Measurements from ENCODE around the gene ARHGEF7. TPM values are rescaled to one million over a fixed set of nuclear protein-coding genes. Genes with fewer than 3 reads are reported as not detected.

The ARHGEF7 gene
- total and polyA plus RNA-seq, 5 donors from 2014 or later, result 7.1 to 84.9 (median 9.8) TPM

- Histone ChIP-seq H3K36me3 (ENCODE audit: control insufficient read depth, insufficient read depth, low read length) (peaks cover 28% of the 10 kb centered on the region), H3K9me3 (ENCODE audit: control insufficient read depth in 2 of 2, low read length in 2 of 2) (peaks cover 7 to 15% of the 10 kb centered on the region in 2 experiments), H3K27me3 (ENCODE audit: control insufficient read depth, insufficient read depth, low read length) (no peaks in the 10 kb centered on the region), H3K4me1 (ENCODE audit: control insufficient read depth, insufficient read depth, low read length, poor library complexity, severe bottlenecking) (no peaks in the 10 kb centered on the region), H3K27ac (ENCODE audit: insufficient read depth, low read length, poor library complexity, severe bottlenecking) (no peak overlapping the region), H3K4me3 (ENCODE audit: low read depth, low read length) (no peak overlapping the region)
- Mint-ChIP-seq H3K4me3 (no peak overlapping the region), H3K4me1 (peaks cover 6 to 19% (median 10%) of the 10 kb centered on the region in 4 donors), H3K27me3 (no peaks in the 10 kb centered on the region), H3K27ac (no peak overlapping the region), H3K36me3 (peaks cover 57% of the 10 kb centered on the region), H3K9me3 (peaks cover 0 to 16% (median 2%) of the 10 kb centered on the region in 7 donors)
- no peak for ATAC-seq (ENCODE audit: low read depth in 2 of 2)
- DNase-seq, result no peak
Measured at GRCh38 chr13:111259058-111259457, 143.9 kb downstream of the ARHGEF7 start.

GRCh38 chr13:111261326-111261725, 146.2 kb downstream of the ARHGEF7 start:
- H3K9me3 Mint-ChIP-seq, result peaks cover 0 to 16% (median 2%) of the 10 kb centered on the region in 7 donors
- DNase-seq, result no peak
- H3K4me3 ChIP-seq (ENCODE audit: low read depth, low read length), result no peak overlapping the region
- H3K4me3 Mint-ChIP-seq, result no peak overlapping the region
- H3K4me1 ChIP-seq (ENCODE audit: control insufficient read depth, insufficient read depth, low read length, poor library complexity, severe bottlenecking), result no peaks in the 10 kb centered on the region
- peaks cover 7 to 15% of the 10 kb centered on the region in 2 experiments for H3K9me3 ChIP-seq (ENCODE audit: control insufficient read depth in 2 of 2, low read length in 2 of 2)
- no peaks in the 10 kb centered on the region for H3K27me3 Mint-ChIP-seq
- ATAC-seq (ENCODE audit: low read depth in 2 of 2), result no peak
- H3K27ac ChIP-seq (ENCODE audit: insufficient read depth, low read length, poor library complexity, severe bottlenecking), result no peak overlapping the region
- H3K27me3 ChIP-seq (ENCODE audit: control insufficient read depth, insufficient read depth, low read length), result no peaks in the 10 kb centered on the region
- peaks cover 53% of the 10 kb centered on the region for H3K36me3 Mint-ChIP-seq
- no peak overlapping the region for H3K27ac Mint-ChIP-seq
- peaks cover 18% of the 10 kb centered on the region for H3K36me3 ChIP-seq (ENCODE audit: control insufficient read depth, insufficient read depth, low read length)
- H3K4me1 Mint-ChIP-seq, result peaks cover 6 to 22% (median 10%) of the 10 kb centered on the region in 4 donors

- no peak overlapping the region for H3K4me3 ChIP-seq (ENCODE audit: low read depth, low read length)
- no peak for DNase-seq
- no peaks in the 10 kb centered on the region for H3K4me1 ChIP-seq (ENCODE audit: control insufficient read depth, insufficient read depth, low read length, poor library complexity, severe bottlenecking)
- H3K27ac Mint-ChIP-seq, result no peak overlapping the region
- no peak overlapping the region for H3K27ac ChIP-seq (ENCODE audit: insufficient read depth, low read length, poor library complexity, severe bottlenecking)
- no peaks in the 10 kb centered on the region for H3K27me3 ChIP-seq (ENCODE audit: control insufficient read depth, insufficient read depth, low read length)
- peaks cover 22% of the 10 kb centered on the region for H3K36me3 ChIP-seq (ENCODE audit: control insufficient read depth, insufficient read depth, low read length)
- H3K4me1 Mint-ChIP-seq, result peaks cover under 1 to 22% (median 10%) of the 10 kb centered on the region in 4 donors
- peaks cover 7 to 15% of the 10 kb centered on the region in 2 experiments for H3K9me3 ChIP-seq (ENCODE audit: control insufficient read depth in 2 of 2, low read length in 2 of 2)
- H3K9me3 Mint-ChIP-seq, result peaks cover 0 to 16% (median 2%) of the 10 kb centered on the region in 7 donors
- H3K27me3 Mint-ChIP-seq, result no peaks in the 10 kb centered on the region
- peaks cover 52% of the 10 kb centered on the region for H3K36me3 Mint-ChIP-seq
- H3K4me3 Mint-ChIP-seq, result no peak overlapping the region
- no peak for ATAC-seq (ENCODE audit: low read depth in 2 of 2)
Measured at GRCh38 chr13:111262281-111262680, 147.2 kb downstream of the ARHGEF7 start.

- peaks cover 0 to 16% (median 2%) of the 10 kb centered on the region in 7 donors for H3K9me3 Mint-ChIP-seq
- no peak overlapping the region for H3K4me3 ChIP-seq (ENCODE audit: low read depth, low read length)
- H3K4me1 ChIP-seq (ENCODE audit: control insufficient read depth, insufficient read depth, low read length, poor library complexity, severe bottlenecking), result no peaks in the 10 kb centered on the region
- no peak overlapping the region for H3K27ac Mint-ChIP-seq
- no peak for ATAC-seq (ENCODE audit: low read depth in 2 of 2)
- H3K36me3 ChIP-seq (ENCODE audit: control insufficient read depth, insufficient read depth, low read length), result peaks cover 26% of the 10 kb centered on the region
- peaks cover 0 to 22% (median 10%) of the 10 kb centered on the region in 4 donors for H3K4me1 Mint-ChIP-seq
- no peak overlapping the region for H3K27ac ChIP-seq (ENCODE audit: insufficient read depth, low read length, poor library complexity, severe bottlenecking)
- H3K4me3 Mint-ChIP-seq, result no peak overlapping the region
- H3K36me3 Mint-ChIP-seq, result peaks cover 53% of the 10 kb centered on the region
- H3K27me3 ChIP-seq (ENCODE audit: control insufficient read depth, insufficient read depth, low read length), result no peaks in the 10 kb centered on the region
- no peak for DNase-seq
- peaks cover 7 to 15% of the 10 kb centered on the region in 2 experiments for H3K9me3 ChIP-seq (ENCODE audit: control insufficient read depth in 2 of 2, low read length in 2 of 2)
- H3K27me3 Mint-ChIP-seq, result no peaks in the 10 kb centered on the region
Measured at GRCh38 chr13:111262715-111263114, 147.6 kb downstream of the ARHGEF7 start.

- DNase-seq, result no peak
- Mint-ChIP-seq H3K9me3 (peaks cover 0 to 16% (median 2%) of the 10 kb centered on the region in 7 donors), H3K4me3 (no peak overlapping the region), H3K36me3 (peaks cover 49% of the 10 kb centered on the region), H3K27me3 (no peaks in the 10 kb centered on the region), H3K4me1 (peaks cover 0 to 22% (median 10%) of the 10 kb centered on the region in 4 donors), H3K27ac (peak overlapping the region in 2 of 3 donors; percentile 27 to 36)
- Histone ChIP-seq H3K27ac (ENCODE audit: insufficient read depth, low read length, poor library complexity, severe bottlenecking) (no peak overlapping the region), H3K4me3 (ENCODE audit: low read depth, low read length) (no peak overlapping the region), H3K4me1 (ENCODE audit: control insufficient read depth, insufficient read depth, low read length, poor library complexity, severe bottlenecking) (no peaks in the 10 kb centered on the region), H3K9me3 (ENCODE audit: control insufficient read depth in 2 of 2, low read length in 2 of 2) (peaks cover 7 to 14% of the 10 kb centered on the region in 2 experiments), H3K27me3 (ENCODE audit: control insufficient read depth, insufficient read depth, low read length) (no peaks in the 10 kb centered on the region), H3K36me3 (ENCODE audit: control insufficient read depth, insufficient read depth, low read length) (peaks cover 29% of the 10 kb centered on the region)
- ATAC-seq (ENCODE audit: low read depth in 2 of 2), result no peak
Measured at GRCh38 chr13:111263566-111263965, 148.5 kb downstream of the ARHGEF7 start.

- Histone ChIP-seq H3K9me3 (ENCODE audit: control insufficient read depth in 2 of 2, low read length in 2 of 2) (no peaks in the 10 kb centered on the region), H3K4me3 (ENCODE audit: low read depth, low read length) (no peak overlapping the region), H3K36me3 (ENCODE audit: control insufficient read depth, insufficient read depth, low read length) (peaks cover 34% of the 10 kb centered on the region), H3K27me3 (ENCODE audit: control insufficient read depth, insufficient read depth, low read length) (no peaks in the 10 kb centered on the region), H3K4me1 (ENCODE audit: control insufficient read depth, insufficient read depth, low read length, poor library complexity, severe bottlenecking) (no peaks in the 10 kb centered on the region), H3K27ac (ENCODE audit: insufficient read depth, low read length, poor library complexity, severe bottlenecking) (no peak overlapping the region)
- Mint-ChIP-seq H3K4me3 (no peak overlapping the region), H3K36me3 (peaks cover 40% of the 10 kb centered on the region), H3K27me3 (no peaks in the 10 kb centered on the region), H3K9me3 (peaks cover 0 to 5% (median 0%) of the 10 kb centered on the region in 7 donors), H3K27ac (no peak overlapping the region), H3K4me1 (peaks cover 0 to 22% (median 10%) of the 10 kb centered on the region in 4 donors)
- no peak for DNase-seq
- no peak for ATAC-seq (ENCODE audit: low read depth in 2 of 2)
Measured at GRCh38 chr13:111265006-111265700, 150.0 kb downstream of the ARHGEF7 start.

- Histone ChIP-seq H3K9me3 (ENCODE audit: control insufficient read depth in 2 of 2, low read length in 2 of 2) (no peaks in the 10 kb centered on the region), H3K27ac (ENCODE audit: insufficient read depth, low read length, poor library complexity, severe bottlenecking) (no peak overlapping the region), H3K4me1 (ENCODE audit: control insufficient read depth, insufficient read depth, low read length, poor library complexity, severe bottlenecking) (no peaks in the 10 kb centered on the region), H3K27me3 (ENCODE audit: control insufficient read depth, insufficient read depth, low read length) (no peaks in the 10 kb centered on the region), H3K36me3 (ENCODE audit: control insufficient read depth, insufficient read depth, low read length) (peaks cover 35% of the 10 kb centered on the region), H3K4me3 (ENCODE audit: low read depth, low read length) (no peak overlapping the region)
- peaks cover 0 to 1% (median 0%) of the 10 kb centered on the region in 7 donors for H3K9me3 Mint-ChIP-seq
- H3K36me3 Mint-ChIP-seq, result peaks cover 44% of the 10 kb centered on the region
- no peak overlapping the region for H3K4me3 Mint-ChIP-seq
- peaks cover 0 to 22% (median 9%) of the 10 kb centered on the region in 4 donors for H3K4me1 Mint-ChIP-seq
- no peak for DNase-seq
- ATAC-seq (ENCODE audit: low read depth in 2 of 2), result no peak
- no peaks in the 10 kb centered on the region for H3K27me3 Mint-ChIP-seq
- H3K27ac Mint-ChIP-seq, result no peak overlapping the region
Measured at GRCh38 chr13:111265701-111266035, 150.6 kb downstream of the ARHGEF7 start.

GRCh38 chr13:111267205-111267604, 152.1 kb downstream of the ARHGEF7 start:
- no peak overlapping the region for H3K27ac ChIP-seq (ENCODE audit: insufficient read depth, low read length, poor library complexity, severe bottlenecking)
- H3K27ac Mint-ChIP-seq, result peak overlapping the region in 1 of 3 donors; percentile 51
- H3K4me1 Mint-ChIP-seq, result peaks cover 0 to 16% (median 8%) of the 10 kb centered on the region in 4 donors
- H3K4me1 ChIP-seq (ENCODE audit: control insufficient read depth, insufficient read depth, low read length, poor library complexity, severe bottlenecking), result no peaks in the 10 kb centered on the region
- ATAC-seq (ENCODE audit: low read depth in 2 of 2), result no peak
- no peaks in the 10 kb centered on the region for H3K27me3 ChIP-seq (ENCODE audit: control insufficient read depth, insufficient read depth, low read length)
- no peak for DNase-seq
- no peak overlapping the region for H3K4me3 Mint-ChIP-seq
- no peak overlapping the region for H3K4me3 ChIP-seq (ENCODE audit: low read depth, low read length)
- peaks cover 48% of the 10 kb centered on the region for H3K36me3 ChIP-seq (ENCODE audit: control insufficient read depth, insufficient read depth, low read length)
- no peaks in the 10 kb centered on the region for H3K9me3 ChIP-seq (ENCODE audit: control insufficient read depth in 2 of 2, low read length in 2 of 2)
- H3K27me3 Mint-ChIP-seq, result no peaks in the 10 kb centered on the region
- peaks cover 40% of the 10 kb centered on the region for H3K36me3 Mint-ChIP-seq
- peaks cover 0 to 1% (median 0%) of the 10 kb centered on the region in 7 donors for H3K9me3 Mint-ChIP-seq
